HG02943 (cell line): ENCODE results near the gene ABLIM2.

Experiments
- ATAC-seq: cut with Tn5 transposase; IDR thresholded peaks from one replicate; pipeline ENCODE4 v1.9.1; 2021; ENCODE audit warnings: mild to moderate bottlenecking, low read depth, moderate library complexity; ENCODE audit not compliant: unreplicated experiment

ABLIM2 gene

DNA sequence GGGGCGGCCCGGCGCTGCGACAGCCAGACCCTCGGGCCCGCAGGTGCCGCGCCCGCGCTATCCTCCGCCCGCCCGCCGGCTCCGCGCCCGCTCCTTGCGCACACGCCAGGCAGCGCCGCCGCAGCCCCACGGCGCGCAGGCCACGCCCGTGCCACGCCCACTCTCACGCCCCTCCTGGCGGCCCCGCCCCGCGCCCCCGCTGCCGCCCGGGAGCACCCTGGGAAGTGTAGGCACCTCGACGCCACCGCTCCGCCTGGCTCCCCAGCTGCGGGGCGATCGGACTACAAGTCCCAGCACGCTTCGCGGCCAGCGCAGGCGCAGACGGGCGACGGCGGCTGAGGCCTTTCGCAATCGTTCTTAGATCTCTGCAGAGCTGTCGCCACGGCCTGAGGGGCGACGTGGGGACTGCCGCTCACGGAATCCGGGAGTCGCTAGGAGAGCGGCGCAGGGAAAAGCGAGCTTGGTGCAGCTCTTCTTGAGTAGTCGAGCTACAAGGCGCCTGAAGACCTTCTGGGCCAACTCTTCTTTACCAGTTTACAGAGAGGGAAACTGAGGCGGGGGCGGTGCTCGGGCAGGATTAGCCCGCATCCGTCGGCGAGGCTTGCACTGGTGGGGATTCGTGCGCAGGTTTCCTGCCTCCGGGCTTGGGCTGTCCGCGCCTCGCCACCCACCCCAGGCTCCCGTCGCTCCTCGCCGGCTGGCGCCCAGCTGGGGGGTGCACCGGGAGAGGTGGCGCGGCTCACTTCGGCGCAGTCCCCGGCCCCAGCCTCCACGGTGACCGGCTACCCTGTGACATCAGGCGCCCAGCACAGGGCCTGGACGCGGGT lies at the start of gene ABLIM2:
TSS of gene ABLIM2 (minus strand) at position 104 of the 827 bp plus-strand sequence. CDS start 124 bp downstream, outside the sequence.
- ATAC-seq, result peak; percentile 93

DNA sequence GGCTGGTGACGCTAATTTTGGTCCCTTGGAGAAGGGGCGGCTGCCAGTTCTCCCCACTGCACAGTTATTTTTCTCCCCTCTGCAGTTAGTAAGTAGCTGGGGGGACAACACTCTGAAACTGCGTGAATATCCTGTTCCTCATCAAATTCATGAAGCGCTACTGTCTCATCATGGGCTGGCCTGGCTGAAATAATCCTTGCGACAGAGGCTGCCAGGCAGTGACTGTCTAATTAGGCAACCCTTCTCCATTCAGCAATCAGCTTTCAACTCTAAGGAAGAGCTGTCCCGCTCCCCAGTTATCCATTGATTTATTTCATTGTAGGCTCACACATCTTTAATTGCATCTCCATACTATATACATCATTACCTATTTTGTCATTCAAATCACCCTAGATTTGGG lies 48.7 kb upstream of the ABLIM2 start:
- no peak for ATAC-seq

DNA sequence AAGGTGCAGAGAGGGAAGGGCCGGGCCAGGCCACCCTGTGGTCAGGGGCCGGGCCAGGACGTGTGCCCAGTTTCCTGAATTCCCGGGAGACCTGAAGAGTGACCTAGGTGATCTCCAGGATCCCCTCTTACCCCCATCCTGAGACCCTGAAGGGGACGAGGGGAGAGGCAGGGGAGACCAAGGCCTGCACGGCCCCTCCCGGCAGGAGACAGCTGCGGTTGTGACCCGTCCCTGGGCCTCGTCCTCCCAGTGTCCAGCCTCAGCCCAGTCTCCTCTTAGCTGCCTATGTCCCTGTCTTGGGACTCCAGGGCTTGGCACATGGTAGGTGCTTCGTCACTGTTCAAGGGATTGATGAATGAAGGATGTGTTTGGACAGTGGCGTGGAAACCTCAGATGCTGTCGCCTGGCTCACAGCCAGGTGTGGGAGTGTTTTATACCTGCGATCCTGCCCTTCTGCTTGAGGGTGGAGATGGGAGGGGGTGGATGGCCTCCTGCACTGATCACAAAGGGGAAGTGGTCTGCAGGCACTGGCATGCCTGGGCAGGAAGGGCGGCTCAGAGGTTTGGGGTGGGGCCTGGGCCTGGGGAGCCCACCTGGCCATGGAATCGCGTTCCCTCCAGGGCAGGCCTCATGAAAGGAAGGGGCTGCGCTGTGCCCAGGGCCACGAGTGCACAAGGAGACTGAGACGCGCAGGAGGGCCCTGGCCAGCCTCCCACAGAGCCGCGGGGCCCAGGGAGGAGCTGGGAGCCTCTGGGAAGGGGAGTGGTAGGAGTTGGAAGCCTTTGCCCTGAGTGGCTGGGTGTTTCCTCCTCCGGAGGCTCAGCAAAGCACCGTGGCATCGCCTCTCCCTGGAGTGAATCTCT lies 47.4 kb upstream of the ABLIM2 start:
- no peak for ATAC-seq

DNA sequence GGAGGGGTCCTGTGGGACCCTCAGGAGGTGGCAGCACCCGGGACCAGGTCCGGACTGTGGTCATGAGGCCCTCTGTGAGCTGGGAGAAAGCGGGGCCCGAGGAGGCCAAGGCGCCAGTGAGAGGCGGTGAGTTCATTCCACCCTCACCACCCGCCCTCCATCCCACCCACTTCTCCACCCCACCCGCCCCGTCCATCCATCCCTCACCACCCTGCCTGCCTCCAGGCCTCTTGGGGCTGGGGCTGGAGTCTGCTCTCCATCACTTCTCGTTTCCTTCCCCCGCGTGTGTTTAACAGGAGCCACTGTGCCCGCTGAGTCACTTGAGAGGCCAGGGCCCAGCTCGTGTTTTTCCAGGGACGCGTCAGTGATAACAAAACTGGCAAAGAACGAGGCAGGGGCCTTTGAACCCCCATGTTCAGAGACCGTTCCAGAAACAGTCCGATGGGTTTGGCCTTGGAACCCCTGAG lies 46.7 kb upstream of the ABLIM2 start:
- no peak for ATAC-seq

DNA sequence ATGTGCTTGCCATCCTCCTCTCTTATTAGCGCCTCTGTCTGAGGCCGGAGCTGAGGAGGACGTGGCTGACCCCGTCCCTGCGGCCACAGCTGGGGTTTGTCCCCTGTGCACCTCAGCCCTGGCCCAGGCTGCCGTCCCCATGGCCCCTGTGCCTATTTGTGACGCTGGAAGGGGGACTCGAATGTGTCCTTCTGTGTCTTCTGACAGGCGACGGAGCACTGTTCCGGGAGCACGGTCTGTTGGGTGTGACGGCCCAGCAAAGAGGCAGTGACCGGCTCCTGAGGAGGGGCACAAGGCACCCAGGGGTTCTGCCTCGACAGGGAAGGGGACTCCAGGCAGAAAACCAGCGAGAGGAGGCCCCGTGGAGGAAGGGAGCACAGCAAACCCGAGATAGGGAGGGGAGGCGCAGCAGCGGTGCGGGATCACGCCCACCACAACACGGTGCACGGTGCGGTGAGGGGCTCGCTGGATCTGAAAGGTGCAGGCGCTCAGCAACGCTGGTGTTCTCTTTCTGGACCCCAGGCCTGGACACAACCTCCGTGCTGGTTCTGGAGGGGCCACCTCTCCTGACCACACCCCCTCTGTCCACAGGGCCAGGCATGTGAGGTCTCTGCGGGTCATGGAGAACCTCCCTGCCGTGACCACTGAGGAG lies 46.1 kb upstream of the ABLIM2 start:
- ATAC-seq, result no peak

DNA sequence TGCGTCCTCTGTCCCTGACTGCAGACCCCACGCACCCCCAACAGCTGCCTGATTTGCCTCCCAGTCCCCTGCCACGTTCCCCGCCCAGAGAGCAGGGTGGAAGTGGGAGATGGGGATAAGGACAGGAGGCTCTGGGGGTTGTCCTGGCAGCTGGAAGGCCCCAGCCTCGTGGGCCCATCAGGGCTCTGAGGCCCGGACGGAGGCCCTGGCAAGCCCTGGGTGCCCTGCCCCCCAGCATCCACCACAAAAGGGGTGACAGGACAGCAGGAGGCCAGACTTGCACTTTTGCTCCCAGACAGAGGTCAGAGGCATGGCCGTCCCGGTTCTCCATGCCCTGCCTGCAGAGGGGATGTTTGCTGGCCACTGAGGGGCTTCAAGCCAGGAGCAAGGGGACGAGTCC lies 45.2 kb upstream of the ABLIM2 start:
- ATAC-seq, result no peak

DNA sequence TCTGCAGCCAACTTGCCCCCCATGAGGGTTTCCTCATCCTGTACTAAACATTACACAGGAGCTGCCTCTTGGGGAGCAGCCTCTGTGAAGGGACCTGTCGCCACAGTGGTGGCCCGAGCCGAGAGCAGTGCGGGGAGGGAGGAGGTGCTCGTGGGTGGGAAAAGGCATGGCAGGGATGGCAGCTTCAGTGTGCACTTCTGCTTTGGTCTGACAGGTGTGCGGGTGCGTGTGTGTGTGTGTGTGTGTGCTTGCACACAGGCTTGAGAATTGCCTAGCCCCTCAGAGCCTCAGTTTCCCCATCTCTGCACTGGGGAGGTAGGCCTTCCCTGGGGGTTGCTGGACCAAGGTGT lies 44.4 kb upstream of the ABLIM2 start:
- no peak for ATAC-seq

DNA sequence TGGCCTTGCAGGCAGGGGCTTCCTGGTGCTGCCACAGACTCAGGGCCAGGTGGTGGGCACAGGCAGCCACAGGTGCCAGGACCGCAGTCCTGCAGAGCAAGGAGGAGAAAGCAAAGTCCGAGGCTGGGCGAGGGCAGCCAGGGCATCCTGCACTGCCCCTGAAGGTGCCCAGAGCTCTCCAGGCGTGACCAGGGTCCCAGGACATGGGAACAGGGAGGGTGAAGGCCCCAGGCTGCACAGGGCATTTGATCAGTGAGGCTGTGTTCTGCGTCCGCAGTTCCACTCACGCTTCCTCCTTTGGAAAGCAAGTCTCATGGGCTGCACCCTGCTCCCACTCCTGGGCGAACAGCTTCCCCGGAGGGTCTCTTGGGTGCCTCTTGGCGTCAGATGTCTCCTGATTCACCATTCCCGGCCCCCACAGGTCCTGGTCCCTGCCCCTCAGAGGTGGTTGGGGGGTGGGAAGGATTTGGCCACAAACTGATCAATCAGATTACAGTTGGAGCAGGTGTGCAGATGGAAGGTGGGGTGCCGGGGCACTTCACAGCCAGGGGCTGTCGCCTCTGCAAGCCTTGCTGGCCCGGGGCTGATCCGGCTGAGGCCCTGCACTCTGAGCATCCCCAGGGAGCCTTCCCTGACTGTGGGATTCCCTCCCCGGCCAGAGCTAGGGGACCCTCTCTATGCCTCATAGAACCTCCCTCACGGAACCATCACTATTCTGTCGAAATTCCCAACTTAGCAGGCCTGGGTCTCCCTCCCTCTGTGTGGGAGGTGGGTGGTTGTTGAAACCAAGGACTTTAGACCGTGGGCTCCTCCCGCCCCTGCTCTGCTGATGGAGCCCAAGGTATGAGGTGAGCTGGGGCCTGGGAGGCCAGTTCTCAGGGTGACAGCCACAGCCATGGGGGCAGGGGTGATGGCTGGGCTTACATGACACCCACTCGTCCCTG lies 43.8 kb upstream of the ABLIM2 start:
- ATAC-seq, result no peak

DNA sequence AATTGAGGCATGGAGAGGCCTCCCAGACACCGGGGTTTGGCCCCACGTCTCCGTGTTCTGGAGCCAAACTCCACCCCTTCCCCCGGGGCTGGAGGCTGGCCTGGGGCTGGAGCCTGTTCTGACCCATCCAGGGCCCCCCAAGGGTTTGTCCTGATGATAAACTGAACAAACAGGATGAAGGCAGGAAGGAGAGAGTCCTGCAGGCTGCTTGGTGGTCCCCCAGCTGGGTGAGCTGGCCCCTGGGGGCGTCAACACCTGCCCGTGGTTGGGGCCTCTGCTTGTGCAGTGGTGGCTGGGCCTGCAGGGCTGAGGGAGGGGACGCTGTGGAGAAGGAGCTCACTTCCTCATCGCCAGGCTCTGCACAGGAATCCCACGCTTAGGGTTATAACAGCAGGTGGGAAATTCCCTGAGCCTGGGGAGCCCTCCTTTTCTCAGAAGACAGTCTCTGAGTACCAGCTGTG lies 42.7 kb upstream of the ABLIM2 start:
- no peak for ATAC-seq

DNA sequence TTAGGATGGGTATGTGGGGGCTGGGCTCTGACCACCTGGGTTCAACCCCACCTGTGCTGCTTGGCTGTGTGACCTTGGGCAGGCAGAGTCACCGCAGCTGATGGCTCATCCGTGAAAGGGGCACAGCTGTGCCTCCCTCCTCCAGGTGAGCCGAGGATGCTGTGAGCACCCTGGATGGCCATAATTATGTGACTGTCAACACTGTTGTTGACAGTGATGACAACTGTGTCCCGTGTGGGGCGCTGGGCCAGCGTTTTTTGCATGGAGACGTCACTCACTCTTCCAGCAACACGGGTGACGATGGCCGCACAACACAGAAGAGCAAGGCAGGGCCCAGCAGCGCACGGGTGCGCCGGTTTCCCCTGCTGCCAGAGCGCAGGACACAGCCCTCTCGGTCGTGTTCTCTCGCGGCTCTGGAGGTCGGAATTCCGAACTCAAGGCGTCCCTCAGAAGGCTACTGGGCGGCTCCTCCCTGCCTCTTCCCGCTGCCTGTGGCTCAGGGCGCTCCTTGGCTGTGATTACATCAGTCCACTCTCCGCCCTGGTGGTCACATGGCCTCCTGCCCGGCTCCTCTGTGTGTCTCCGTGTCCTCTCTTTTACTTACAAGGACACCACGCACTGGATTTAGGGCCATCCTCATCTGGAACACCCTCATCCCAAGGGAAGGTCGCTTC lies 41.8 kb upstream of the ABLIM2 start:
- ATAC-seq, result no peak

DNA sequence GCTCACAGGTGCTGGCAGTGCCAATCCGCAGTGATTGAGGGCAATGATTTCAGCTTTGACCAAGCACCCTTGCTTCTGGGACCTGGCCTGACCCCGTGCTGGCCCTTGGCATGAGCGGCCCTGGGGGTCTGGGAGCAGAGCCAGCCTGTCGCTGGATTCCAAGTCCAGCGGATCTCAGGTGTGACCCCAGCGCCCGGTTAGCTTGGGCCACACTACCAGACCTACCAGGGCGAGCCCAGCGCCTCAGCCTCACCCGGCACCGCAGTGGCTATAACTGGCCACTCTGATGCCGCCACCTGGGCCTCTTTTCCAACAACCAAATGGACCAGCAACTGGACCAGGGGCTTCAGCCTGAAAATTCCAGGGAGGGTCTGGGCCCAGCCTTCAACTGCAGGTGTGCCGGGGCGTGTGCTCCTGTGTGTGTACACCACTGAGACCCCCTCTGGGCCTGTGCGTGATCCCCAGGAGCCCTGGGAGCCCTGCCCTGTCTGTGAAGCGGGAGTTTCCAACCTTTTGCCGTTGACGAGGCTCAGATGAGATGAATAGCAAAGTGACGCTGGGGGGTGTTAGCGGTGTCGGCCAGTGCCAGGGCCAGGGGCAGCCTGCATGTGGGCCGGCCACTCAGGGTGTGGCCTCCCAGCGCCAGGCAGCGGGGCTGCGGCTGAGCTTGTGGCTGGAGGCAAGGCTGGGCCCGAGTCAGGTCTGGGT lies 41.1 kb upstream of the ABLIM2 start:
- ATAC-seq, result no peak

DNA sequence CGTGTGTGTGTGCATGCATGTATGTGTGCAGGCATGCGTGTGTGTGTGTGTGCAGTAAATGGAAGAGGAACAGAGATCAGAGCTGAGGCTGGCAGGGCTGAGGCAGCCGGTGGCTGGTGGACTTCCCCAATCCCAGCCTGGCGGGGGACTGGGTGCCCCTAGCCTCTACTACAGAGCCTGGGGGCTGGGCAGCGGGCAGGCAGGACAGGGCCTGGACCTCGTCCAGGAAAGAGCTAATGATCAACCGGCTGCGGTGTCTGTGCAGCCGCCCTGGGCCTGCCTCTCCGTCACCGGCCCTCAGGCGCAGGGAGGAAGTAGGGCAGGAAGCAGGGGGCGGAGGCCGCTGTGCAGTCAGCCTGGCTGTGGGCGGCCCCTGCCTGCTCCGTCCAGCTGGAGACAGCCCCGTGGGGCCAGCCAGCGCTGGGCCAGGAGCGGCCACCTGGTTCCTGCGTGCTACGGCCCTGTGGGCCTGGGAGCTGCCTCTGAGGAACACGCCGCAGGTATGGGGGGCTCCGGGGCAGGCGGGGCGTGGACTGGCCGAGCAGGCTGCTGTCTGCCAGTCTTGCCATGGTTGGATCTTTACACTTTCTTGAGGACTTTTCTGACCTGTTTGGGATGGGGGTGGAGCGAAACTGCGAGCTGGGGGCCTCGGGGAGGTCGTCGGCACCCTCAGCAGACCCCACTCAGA lies 40.4 kb upstream of the ABLIM2 start, which contains the start of gene SH3TC1:
TSS of gene SH3TC1 (plus strand) at position 385 of the 688 bp plus-strand sequence. CDS start 5,905 bp downstream, outside the sequence.
- peak; percentile 73 for ATAC-seq

DNA sequence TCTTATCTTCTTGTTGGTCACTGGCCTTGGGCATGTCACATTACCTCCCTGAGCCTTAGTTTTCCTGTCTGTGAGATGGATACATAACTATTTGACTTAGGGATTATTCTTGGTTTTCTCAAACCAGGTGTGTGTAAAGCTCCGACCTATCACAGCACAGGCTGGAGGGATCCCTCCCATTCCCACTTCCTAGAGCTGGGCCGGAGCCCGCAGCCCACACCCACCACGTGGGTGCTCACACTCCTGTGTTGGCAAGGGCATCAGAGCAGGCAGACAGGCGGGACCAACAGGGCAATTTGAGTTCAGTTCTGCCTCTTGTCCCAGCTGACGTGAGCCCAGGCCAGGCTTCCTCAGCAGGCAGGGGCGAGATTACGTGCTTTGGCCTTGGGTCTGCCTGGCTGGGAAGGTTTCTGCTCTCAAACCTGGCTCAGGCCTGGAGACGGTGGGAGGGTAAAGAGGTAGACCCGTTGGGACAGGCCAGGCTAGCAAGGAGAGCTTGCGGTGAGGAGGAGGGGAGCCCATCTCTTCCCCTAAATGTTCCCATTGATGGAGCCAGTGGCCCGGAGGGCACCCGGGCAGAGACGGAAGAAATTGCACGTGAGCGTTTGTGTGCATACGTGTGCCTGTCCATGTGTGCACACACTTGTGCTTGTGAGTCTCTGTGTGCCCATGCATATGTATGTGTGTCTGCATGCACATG lies 39.7 kb upstream of the ABLIM2 start:
- ATAC-seq, result peak; percentile 1

DNA sequence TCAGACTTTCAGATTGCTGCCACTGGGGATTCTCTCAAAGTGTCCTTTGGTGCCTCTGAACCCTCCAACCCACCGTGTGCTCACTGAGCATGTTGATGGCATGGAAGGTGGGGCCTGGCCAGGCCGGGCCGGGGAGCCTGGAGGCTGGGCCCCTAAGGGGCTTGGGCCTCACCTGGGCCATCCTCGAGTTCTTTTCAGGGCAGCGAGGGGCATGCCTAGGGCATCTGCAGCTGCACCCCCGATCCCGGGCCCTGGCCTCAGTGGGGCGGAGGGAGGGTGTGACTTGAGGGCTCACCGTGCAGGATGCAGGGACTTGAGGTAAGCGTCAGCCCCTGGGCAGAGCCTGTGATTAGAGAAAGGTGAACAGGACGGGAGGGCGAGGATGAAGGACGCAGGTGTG lies 38.9 kb upstream of the ABLIM2 start:
- no peak for ATAC-seq

DNA sequence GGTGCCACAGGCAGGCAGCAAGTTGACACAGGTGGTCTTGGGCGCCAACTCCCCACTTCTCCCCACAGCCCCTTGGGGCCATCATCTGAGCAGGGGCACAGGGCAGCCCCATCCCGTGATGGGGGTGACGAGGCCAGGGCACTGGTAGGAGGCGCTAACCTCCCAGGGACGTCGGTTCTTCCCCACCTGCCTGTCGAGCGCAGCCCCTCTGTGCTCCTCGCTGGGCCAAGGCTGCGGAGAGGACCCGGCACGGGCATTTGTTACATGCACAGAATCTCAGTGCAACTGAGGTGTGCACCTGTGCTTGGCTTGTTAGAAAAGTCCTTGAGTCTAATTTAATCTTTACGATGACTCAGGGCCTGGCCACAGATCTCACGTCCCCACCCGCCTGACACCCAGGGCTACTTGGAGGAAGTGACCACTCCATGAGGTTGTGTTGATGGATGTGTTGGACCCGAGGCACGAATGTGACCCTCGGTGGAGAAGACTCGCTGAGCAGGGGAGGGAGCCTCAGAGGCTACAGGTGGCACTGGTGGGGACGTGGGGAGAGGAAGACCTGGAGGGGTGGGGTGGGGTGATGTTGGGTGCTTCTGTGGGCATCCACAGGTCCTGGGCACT lies 37.3 kb upstream of the ABLIM2 start:
- ATAC-seq, result no peak

DNA sequence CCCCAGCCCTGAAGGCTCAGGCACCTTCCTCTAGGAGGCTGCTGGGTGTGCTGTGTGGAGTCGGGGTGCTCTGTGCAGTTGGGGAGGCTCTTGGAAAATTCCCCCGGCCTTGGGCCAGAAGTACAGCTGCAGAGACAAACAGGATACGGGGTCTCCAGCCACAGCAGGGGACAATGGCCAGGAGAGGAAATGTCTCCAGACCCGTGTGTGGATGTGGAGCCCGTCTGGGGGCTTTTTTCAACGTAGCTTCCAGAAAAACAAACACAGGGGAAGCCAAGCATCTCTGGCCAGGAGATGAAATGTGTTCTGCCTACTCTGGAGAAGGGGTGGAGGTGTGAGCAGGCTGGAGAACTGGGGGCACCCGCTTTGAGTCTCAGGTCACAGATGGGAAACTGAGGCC lies 36.8 kb upstream of the ABLIM2 start:
- ATAC-seq, result no peak
